ENCODE results near the gene TSHZ3. TPM values are rescaled to one million over a fixed set of nuclear protein-coding genes. Genes with fewer than 3 reads are reported as not detected.

Gene TSHZ3
- total RNA-seq, 1 experiment from 2014 or later, result not detected

DNA sequence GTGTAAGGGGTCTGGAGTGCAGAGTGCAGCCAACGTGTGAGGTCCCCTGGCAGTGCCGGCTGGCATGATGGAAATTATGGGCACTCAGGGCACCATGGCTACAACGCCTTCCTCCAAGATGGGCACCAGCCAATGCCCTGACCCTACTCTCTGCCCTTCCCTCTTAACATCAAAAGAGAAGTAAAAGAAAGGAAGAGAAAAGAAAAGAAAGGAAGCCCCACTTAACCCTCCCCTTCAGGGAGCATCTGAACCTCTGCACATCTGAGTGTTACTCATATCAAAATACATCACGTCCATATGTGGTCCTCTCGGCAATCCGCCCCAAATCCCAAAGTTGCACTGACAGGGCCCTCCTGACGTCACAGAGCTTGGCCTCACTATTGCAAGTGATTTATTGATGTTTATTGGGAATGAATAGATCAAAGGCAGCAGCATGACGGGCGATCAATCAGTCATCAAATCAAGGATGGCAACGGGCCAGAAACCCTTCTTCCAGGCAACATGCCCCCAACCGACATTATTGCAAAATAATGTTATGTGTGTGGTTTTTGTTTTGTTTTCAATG lies 1.3 kb downstream of the TSHZ3 start:
- Histone ChIP-seq H3K4me2 (ENCODE audit: low read depth, low read length, poor library complexity, severe bottlenecking) (no peak overlapping the region), H3K9me3 (ENCODE audit: low read length) (no peaks in the 10 kb centered on the region), H4K20me1 (ENCODE audit: insufficient read depth, low read depth, low read length) (no peaks in the 10 kb centered on the region), H3K27ac (ENCODE audit: low read length) (no peak overlapping the region), H3K4me1 (ENCODE audit: low read length) (no peaks in the 10 kb centered on the region), H3K9me2 (replicated peaks; ENCODE audit: insufficient read depth, low read length) (no peaks in the 10 kb centered on the region), H3K79me2 (ENCODE audit: low read length) (no peaks in the 10 kb centered on the region), H3K27me3 (ENCODE audit: low read length) (no peaks in the 10 kb centered on the region), H2AFZ (ENCODE audit: low read length) (no peak overlapping the region), H3K9ac (ENCODE audit: low read length) (no peak overlapping the region), H3K4me3 (ENCODE audit: low read length) (no peak overlapping the region), H3K36me3 (ENCODE audit: insufficient read depth, low read length) (no peaks in the 10 kb centered on the region)
- DNase-seq, result no peak

DNA sequence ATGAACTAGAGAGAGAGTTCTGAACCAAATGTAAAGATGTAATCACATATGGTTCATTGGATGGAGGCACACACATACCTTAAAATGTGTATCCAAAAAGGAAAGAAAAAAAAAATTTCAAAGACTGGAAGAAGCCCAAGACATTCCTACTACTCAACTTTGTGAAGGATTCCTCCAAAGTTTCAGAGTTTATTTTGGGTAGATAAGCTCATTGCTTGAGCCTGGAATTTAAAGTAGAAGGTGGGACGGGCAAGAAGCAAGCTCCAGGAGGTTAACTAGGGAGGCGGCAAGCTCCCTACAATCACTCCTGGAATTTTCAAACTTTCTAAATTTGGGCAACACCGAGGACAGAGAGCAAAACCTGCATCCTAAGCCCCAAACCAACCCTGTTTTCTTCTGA lies 1.9 kb downstream of the TSHZ3 start:
- H2AFZ ChIP-seq (ENCODE audit: low read length), result no peak overlapping the region
- no peaks in the 10 kb centered on the region for H3K27me3 ChIP-seq (ENCODE audit: low read length)
- no peak overlapping the region for H3K9ac ChIP-seq (ENCODE audit: low read length)
- H3K79me2 ChIP-seq (ENCODE audit: low read length), result no peaks in the 10 kb centered on the region
- no peak overlapping the region for H3K4me3 ChIP-seq (ENCODE audit: low read length)
- no peak for DNase-seq
- no peaks in the 10 kb centered on the region for H3K36me3 ChIP-seq (ENCODE audit: insufficient read depth, low read length)
- H3K9me2 ChIP-seq (replicated peaks; ENCODE audit: insufficient read depth, low read length), result no peaks in the 10 kb centered on the region
- H4K20me1 ChIP-seq (ENCODE audit: insufficient read depth, low read depth, low read length), result no peaks in the 10 kb centered on the region
- H3K27ac ChIP-seq (ENCODE audit: low read length), result no peak overlapping the region
- H3K4me1 ChIP-seq (ENCODE audit: low read length), result no peaks in the 10 kb centered on the region
- H3K9me3 ChIP-seq (ENCODE audit: low read length), result no peaks in the 10 kb centered on the region
- no peak overlapping the region for H3K4me2 ChIP-seq (ENCODE audit: low read depth, low read length, poor library complexity, severe bottlenecking)

GRCh38 chr19:31346184-31347059 lies 2.8 kb downstream of the TSHZ3 start:
- Histone ChIP-seq H3K9me3 (ENCODE audit: low read length) (no peaks in the 10 kb centered on the region), H2AFZ (ENCODE audit: low read length) (no peak overlapping the region), H3K27me3 (ENCODE audit: low read length) (no peaks in the 10 kb centered on the region)

GRCh38 chr19:31344403-31344802 lies 4.8 kb downstream of the TSHZ3 start:
- Histone ChIP-seq H3K27ac (ENCODE audit: low read length) (no peak overlapping the region), H3K9me2 (replicated peaks; ENCODE audit: insufficient read depth, low read length) (no peaks in the 10 kb centered on the region), H3K4me2 (ENCODE audit: low read depth, low read length, poor library complexity, severe bottlenecking) (no peak overlapping the region), H3K79me2 (ENCODE audit: low read length) (no peaks in the 10 kb centered on the region), H2AFZ (ENCODE audit: low read length) (no peak overlapping the region), H3K4me3 (ENCODE audit: low read length) (no peak overlapping the region), H3K4me1 (ENCODE audit: low read length) (no peaks in the 10 kb centered on the region), H3K9me3 (ENCODE audit: low read length) (no peaks in the 10 kb centered on the region), H3K9ac (ENCODE audit: low read length) (no peak overlapping the region), H3K27me3 (ENCODE audit: low read length) (no peaks in the 10 kb centered on the region), H4K20me1 (ENCODE audit: insufficient read depth, low read depth, low read length) (no peaks in the 10 kb centered on the region), H3K36me3 (ENCODE audit: insufficient read depth, low read length) (no peaks in the 10 kb centered on the region)
- DNase-seq, result no peak

More at GRCh38 chr19:31346184-31347059, 2.8 kb downstream of the TSHZ3 start:
- Histone ChIP-seq H3K9me2 (replicated peaks; ENCODE audit: insufficient read depth, low read length) (no peaks in the 10 kb centered on the region), H3K4me1 (ENCODE audit: low read length) (no peaks in the 10 kb centered on the region), H3K36me3 (ENCODE audit: insufficient read depth, low read length) (no peaks in the 10 kb centered on the region), H3K9ac (ENCODE audit: low read length) (no peak overlapping the region), H3K4me2 (ENCODE audit: low read depth, low read length, poor library complexity, severe bottlenecking) (no peak overlapping the region), H3K27ac (ENCODE audit: low read length) (no peak overlapping the region), H4K20me1 (ENCODE audit: insufficient read depth, low read depth, low read length) (no peaks in the 10 kb centered on the region), H3K79me2 (ENCODE audit: low read length) (no peaks in the 10 kb centered on the region), H3K4me3 (ENCODE audit: low read length) (no peak overlapping the region)
- no peak for DNase-seq

DNA sequence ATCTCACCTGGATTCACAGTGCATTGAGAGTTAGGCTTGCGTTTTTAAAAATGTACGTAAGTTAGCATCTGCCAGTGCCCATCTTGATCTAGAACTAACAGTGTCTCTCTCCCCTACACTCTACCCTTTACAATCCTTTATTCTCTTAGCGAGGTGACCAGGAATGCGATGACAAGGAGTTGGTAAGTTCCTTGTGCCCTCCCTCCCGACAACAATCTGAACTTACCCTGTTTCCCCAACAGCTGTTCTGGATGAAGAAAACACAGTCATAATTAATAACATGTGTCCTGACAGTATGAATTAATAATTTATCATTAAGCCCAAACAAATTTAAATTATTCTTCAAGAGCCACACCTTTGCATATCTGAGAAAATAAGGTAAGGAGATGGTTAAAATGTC lies 6.3 kb downstream of the TSHZ3 start:
- H4K20me1 ChIP-seq (ENCODE audit: insufficient read depth, low read depth, low read length), result no peaks in the 10 kb centered on the region
- H3K4me1 ChIP-seq (ENCODE audit: low read length), result no peaks in the 10 kb centered on the region
- no peaks in the 10 kb centered on the region for H3K9me3 ChIP-seq (ENCODE audit: low read length)
- H3K36me3 ChIP-seq (ENCODE audit: insufficient read depth, low read length), result no peaks in the 10 kb centered on the region
- no peak overlapping the region for H3K4me2 ChIP-seq (ENCODE audit: low read depth, low read length, poor library complexity, severe bottlenecking)
- H3K9ac ChIP-seq (ENCODE audit: low read length), result no peak overlapping the region
- no peak overlapping the region for H2AFZ ChIP-seq (ENCODE audit: low read length)
- no peak for DNase-seq
- no peak overlapping the region for H3K27ac ChIP-seq (ENCODE audit: low read length)
- H3K4me3 ChIP-seq (ENCODE audit: low read length), result no peak overlapping the region
- H3K27me3 ChIP-seq (ENCODE audit: low read length), result no peaks in the 10 kb centered on the region
- no peaks in the 10 kb centered on the region for H3K9me2 ChIP-seq (replicated peaks; ENCODE audit: insufficient read depth, low read length)
- no peaks in the 10 kb centered on the region for H3K79me2 ChIP-seq (ENCODE audit: low read length)

- Histone ChIP-seq H3K9ac (ENCODE audit: low read length) (no peak overlapping the region), H3K4me1 (ENCODE audit: low read length) (no peaks in the 10 kb centered on the region), H3K27me3 (ENCODE audit: low read length) (no peaks in the 10 kb centered on the region), H3K36me3 (ENCODE audit: insufficient read depth, low read length) (no peaks in the 10 kb centered on the region), H3K4me2 (ENCODE audit: low read depth, low read length, poor library complexity, severe bottlenecking) (no peak overlapping the region), H3K9me2 (replicated peaks; ENCODE audit: insufficient read depth, low read length) (no peaks in the 10 kb centered on the region), H3K27ac (ENCODE audit: low read length) (no peak overlapping the region), H3K9me3 (ENCODE audit: low read length) (no peaks in the 10 kb centered on the region), H2AFZ (ENCODE audit: low read length) (no peak overlapping the region), H3K4me3 (ENCODE audit: low read length) (no peak overlapping the region), H4K20me1 (ENCODE audit: insufficient read depth, low read depth, low read length) (no peaks in the 10 kb centered on the region), H3K79me2 (ENCODE audit: low read length) (no peaks in the 10 kb centered on the region)
- no peak for DNase-seq
Measured at GRCh38 chr19:31340042-31341025, 8.9 kb downstream of the TSHZ3 start.

DNA sequence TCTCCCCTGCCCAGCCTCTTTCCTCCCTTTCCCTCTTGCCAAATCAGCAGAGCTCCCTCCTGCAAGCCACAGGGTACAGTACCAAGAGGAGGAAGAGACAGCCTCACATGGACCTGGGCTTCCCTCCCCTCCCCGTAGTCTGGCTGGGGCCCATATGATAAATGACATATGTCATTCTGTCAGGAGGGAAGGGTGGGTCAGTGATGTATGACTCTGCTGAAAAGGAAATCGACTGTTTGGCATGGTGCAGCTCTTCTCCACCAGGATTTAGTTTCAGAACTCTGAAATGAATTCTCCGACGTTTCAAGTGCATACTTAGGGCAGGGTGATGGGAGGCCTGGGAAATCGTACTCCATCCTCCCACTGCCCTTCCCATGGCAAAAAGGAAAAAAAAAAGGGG lies 9.8 kb downstream of the TSHZ3 start:
- Histone ChIP-seq H3K9me2 (replicated peaks; ENCODE audit: insufficient read depth, low read length) (no peaks in the 10 kb centered on the region), H4K20me1 (ENCODE audit: insufficient read depth, low read depth, low read length) (no peaks in the 10 kb centered on the region), H3K4me3 (ENCODE audit: low read length) (no peak overlapping the region), H3K4me1 (ENCODE audit: low read length) (no peaks in the 10 kb centered on the region), H2AFZ (ENCODE audit: low read length) (no peak overlapping the region), H3K36me3 (ENCODE audit: insufficient read depth, low read length) (no peaks in the 10 kb centered on the region), H3K27me3 (ENCODE audit: low read length) (no peaks in the 10 kb centered on the region), H3K4me2 (ENCODE audit: low read depth, low read length, poor library complexity, severe bottlenecking) (no peak overlapping the region), H3K9ac (ENCODE audit: low read length) (no peak overlapping the region), H3K27ac (ENCODE audit: low read length) (no peak overlapping the region), H3K9me3 (ENCODE audit: low read length) (no peaks in the 10 kb centered on the region), H3K79me2 (ENCODE audit: low read length) (no peaks in the 10 kb centered on the region)
- no peak for DNase-seq
